Measurements from ENCODE around the gene TTC19.

The TTC19 gene

DNA sequence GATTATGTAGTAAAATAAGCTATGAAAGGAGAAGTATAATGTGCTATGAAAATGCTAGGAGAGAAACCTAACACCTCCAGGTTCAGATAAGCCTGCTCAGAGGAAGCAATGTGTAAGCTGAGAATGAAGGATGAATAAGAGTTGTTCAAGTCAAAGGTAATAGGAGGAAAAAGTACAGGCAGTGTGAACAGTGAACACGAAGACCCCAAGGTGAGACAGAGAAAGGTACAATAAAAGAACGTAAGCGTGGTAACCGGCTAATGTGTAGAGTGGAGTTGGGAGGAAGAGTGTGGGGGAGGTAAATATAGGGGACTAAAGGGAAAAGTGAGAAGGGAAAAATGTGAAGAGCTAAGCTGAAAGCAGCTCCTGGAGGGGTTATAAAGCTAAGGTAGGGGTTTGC is 74.2 kb downstream of the TTC19 start:
- no peak overlapping the region for H3K4me3 Mint-ChIP-seq
- peak overlapping the region; percentile 55 for H3K27ac Mint-ChIP-seq
- no peak for DNase-seq
- no peaks in the 10 kb centered on the region for H3K9me3 Mint-ChIP-seq
- CTCF ChIA-PET: no interaction called here
- no peaks in the 10 kb centered on the region for H3K27me3 Mint-ChIP-seq
- no peaks in the 10 kb centered on the region for H3K4me1 Mint-ChIP-seq
- peaks cover 40% of the 10 kb centered on the region for H3K36me3 Mint-ChIP-seq

GRCh38 chr17:16074423-16074822 is 74.8 kb downstream of the TTC19 start:
- H3K4me3 Mint-ChIP-seq: no peak overlapping the region
- H3K4me1 Mint-ChIP-seq: no peaks in the 10 kb centered on the region
- no peaks in the 10 kb centered on the region for H3K9me3 Mint-ChIP-seq
- CTCF ChIA-PET: no interaction called here
- H3K36me3 Mint-ChIP-seq: peaks cover 41% of the 10 kb centered on the region
- no peak overlapping the region for H3K27ac Mint-ChIP-seq
- no peaks in the 10 kb centered on the region for H3K27me3 Mint-ChIP-seq
- DNase-seq: no peak

DNA sequence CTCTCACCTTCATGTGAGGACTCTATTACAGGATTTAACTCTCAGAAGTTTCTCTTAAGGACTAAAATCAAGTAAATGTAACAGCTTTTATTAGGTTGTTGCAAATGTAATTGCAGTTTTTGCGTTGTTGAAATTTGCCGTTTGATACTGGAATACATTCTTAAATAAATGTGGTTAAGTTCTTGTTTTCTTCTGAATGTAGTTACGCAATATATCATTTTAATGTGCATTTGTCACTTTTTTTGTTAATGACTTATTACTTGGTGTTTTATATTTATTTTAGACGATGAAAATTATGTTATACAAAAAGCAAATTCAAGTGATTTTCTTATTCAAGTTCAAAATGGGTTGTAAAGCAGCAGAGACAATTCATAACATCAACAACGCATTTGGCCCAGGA is 76.3 kb downstream of the TTC19 start:
- no peaks in the 10 kb centered on the region for H3K4me1 Mint-ChIP-seq
- CTCF ChIA-PET: no interaction called here
- H3K27ac Mint-ChIP-seq: no peak overlapping the region
- H3K27me3 Mint-ChIP-seq: no peaks in the 10 kb centered on the region
- no peak for DNase-seq
- H3K4me3 Mint-ChIP-seq: no peak overlapping the region
- H3K9me3 Mint-ChIP-seq: no peaks in the 10 kb centered on the region
- peaks cover 41% of the 10 kb centered on the region for H3K36me3 Mint-ChIP-seq
